ENCODE data around the gene CHMP3. TPM values are rescaled to one million over a fixed set of nuclear protein-coding genes. Genes with fewer than 3 reads are reported as not detected.

Gene CHMP3
- total and polyA plus RNA-seq, 2 of the 8 experiments (the other 6 are each of a cell fraction or from before 2014, with no cell fraction given), result 11.7 to 21.9 TPM

DNA sequence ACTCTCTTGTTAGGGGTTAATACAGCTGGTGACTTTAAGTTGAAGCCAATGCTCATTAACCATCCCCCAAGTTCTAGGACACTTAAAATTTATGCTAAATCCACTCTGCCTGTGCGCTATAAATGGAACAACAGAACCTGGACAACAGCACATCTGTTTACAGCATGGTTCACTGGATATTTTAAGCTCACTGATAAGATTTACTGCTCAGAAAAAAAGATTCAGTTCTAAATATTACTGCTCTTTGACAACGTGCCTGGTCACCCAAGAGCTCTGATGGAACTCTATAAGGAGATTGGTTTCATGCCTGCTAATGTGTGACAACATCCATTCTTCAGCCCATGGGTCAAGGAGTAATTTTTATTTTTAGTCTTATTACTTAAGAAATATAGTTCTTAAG is 32.9 kb upstream of the CHMP3 start:
- Histone ChIP-seq H2BK20ac (ENCODE audit: low read length) (no peak overlapping the region), H4K5ac (ENCODE audit: insufficient read length, low read depth, low read length) (no peak overlapping the region), H3K4me3 (ENCODE audit: extremely low read depth in 1 of 4, insufficient read depth in 2 of 4, low read depth in 3 of 4, low read length in 4 of 4) (no peak overlapping the region), H2BK120ac (replicated peaks; ENCODE audit: low read depth, low read length) (no peak overlapping the region), H2BK12ac (ENCODE audit: low read depth, low read length) (no peak overlapping the region), H2BK15ac (ENCODE audit: low read length) (no peak overlapping the region), H4K20me1 (replicated peaks in 1 of 2; ENCODE audit: control insufficient read depth in 1 of 2, insufficient read depth in 2 of 2, low read length in 2 of 2) (no peaks in the 10 kb centered on the region), H3K23me2 (ENCODE audit: low read depth, low read length) (no peaks in the 10 kb centered on the region), H4K8ac (ENCODE audit: extremely low read depth, insufficient read depth, low read length) (no peak overlapping the region), H3K23ac (ENCODE audit: insufficient read length) (no peak overlapping the region), H2BK5ac (ENCODE audit: low read depth, low read length) (no peak overlapping the region), H3K4me1 (replicated peaks in 1 of 4; ENCODE audit: control insufficient read depth in 3 of 4, insufficient read depth in 4 of 4, low read length in 3 of 4) (no peaks in the 10 kb centered on the region), H3K79me2 (ENCODE audit: control insufficient read depth in 1 of 2, insufficient read depth in 2 of 2, low read length in 2 of 2) (no peaks in the 10 kb centered on the region), H3K9ac (replicated peaks in 1 of 4; ENCODE audit: extremely low read depth in 1 of 4, low read depth in 3 of 4, low read length in 3 of 4) (no peak overlapping the region), H2AFZ (ENCODE audit: low read length) (no peak overlapping the region), H3K27ac (ENCODE audit: low read depth, low read length) (no peak overlapping the region), H4K91ac (replicated peaks; ENCODE audit: insufficient read length, low read length) (no peak overlapping the region), H3K79me1 (ENCODE audit: low read depth, low read length) (no peaks in the 10 kb centered on the region), H3K14ac (ENCODE audit: insufficient read length) (no peak overlapping the region), H3K4me2 (ENCODE audit: insufficient read depth in 1 of 2, low read depth in 2 of 2, low read length in 2 of 2) (no peak overlapping the region), H2AK5ac (ENCODE audit: low read depth, low read length) (no peak overlapping the region), H3K4ac (replicated peaks; ENCODE audit: insufficient read length, low read depth, low read length) (no peak overlapping the region), H3K27me3 (replicated peaks in 1 of 4; ENCODE audit: control insufficient read depth in 3 of 4, extremely low read depth in 1 of 4, insufficient read depth in 3 of 4, low read length in 3 of 4) (no peaks in the 10 kb centered on the region), H3K56ac (replicated peaks; ENCODE audit: insufficient read length, low read depth, low read length) (no peak overlapping the region), H3K18ac (ENCODE audit: extremely low read depth, low read length) (no peak overlapping the region), H3K9me3 (ENCODE audit: insufficient read depth in 2 of 2, low read depth in 1 of 2, low read length in 1 of 2) (no peaks in the 10 kb centered on the region), H3K36me3 (ENCODE audit: control insufficient read depth in 2 of 4, insufficient read depth in 4 of 4, low read length in 3 of 4) (no peaks in the 10 kb centered on the region)
- 81% methylated on average over 2 of the region's 2 CpGs; no CpG with 5 or more reads in 1 of the 2 experiments for WGBS, 2 experiments (ENCODE audit: extremely low coverage in 1 of 2, insufficient coverage in 1 of 2, insufficient read length in 1 of 2, insufficient replicate concordance in 2 of 2, low coverage in 1 of 2, low lambda C conversion rate in 2 of 2, missing lambda C conversion rate in 1 of 2)
- ChIA-PET POLR2A (ENCODE audit: partially characterized antibody) (no interaction called here), CTCF (ENCODE audit: partially characterized antibody) (no interaction called here)
- DNase-seq (ENCODE audit: low read depth in 1 of 2, low spot score in 2 of 2) (no peak), FAIRE-seq (no peak)
- TF ChIP-seq EZH2 (IDR thresholded peaks at IDR 0.05; ENCODE audit: low read depth, low read length, severe bottlenecking) (no peak), SRF (IDR thresholded peaks at IDR 0.05; ENCODE audit: low read depth, low read length) (no peak), POLR2AphosphoS5 (IDR thresholded peaks at IDR 0.05; ENCODE audit: low read depth, low read length) (no peak), SP1 (IDR thresholded peaks at IDR 0.05; ENCODE audit: low read depth, low read length) (no peak), POLR2A (IDR thresholded peaks at IDR 0.05; ENCODE audit: control extremely low read depth in 1 of 2, low read depth in 2 of 2, low read length in 2 of 2) (no peak)

All from H1 (cell line).